ENCODE results near the gene FLRT3. TPM values are rescaled to one million over a fixed set of nuclear protein-coding genes. Genes with fewer than 3 reads are reported as not detected.

Gene FLRT3
- total RNA-seq, result 0.22 TPM
- long read RNA-seq, result 0 reads

- intact Hi-C loops (cut with DNase I), result no loop called here
- peak; percentile 91 for ATAC-seq
Observed at GRCh38 chr20:14337400-14338171, at the start of gene FLRT3. TSS of gene FLRT3 (minus strand) at chr20:14337612. CDS start at chr20:14327506, 10,106 bp downstream.

DNA sequence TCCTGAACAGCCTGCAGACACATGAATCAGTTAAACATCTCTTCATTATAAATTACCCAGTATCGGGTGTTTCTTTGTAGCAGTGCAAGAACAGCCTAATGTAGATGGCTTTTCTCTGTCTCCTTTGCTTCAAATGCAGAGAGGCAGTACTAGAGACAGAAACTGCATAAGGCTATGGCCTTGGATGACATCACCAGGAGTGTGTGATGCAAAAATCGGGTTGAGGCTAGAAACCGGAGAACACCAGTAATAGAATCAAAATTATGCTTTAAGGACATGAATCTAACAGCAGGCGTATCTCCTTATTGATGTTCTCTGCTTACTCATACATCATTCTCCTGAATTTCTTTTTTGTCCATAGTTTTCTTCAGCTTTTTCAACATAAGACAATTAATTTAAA lies 49.3 kb upstream of the FLRT3 start:
- ATAC-seq (no peak), DNase-seq (ENCODE audit: missing footprints) (no peak)
- intact Hi-C loops (cut with DNase I), result no loop called here

More at GRCh38 chr20:14337400-14338171, at the start of gene FLRT3:
- no peak for DNase-seq (ENCODE audit: missing footprints)

DNA sequence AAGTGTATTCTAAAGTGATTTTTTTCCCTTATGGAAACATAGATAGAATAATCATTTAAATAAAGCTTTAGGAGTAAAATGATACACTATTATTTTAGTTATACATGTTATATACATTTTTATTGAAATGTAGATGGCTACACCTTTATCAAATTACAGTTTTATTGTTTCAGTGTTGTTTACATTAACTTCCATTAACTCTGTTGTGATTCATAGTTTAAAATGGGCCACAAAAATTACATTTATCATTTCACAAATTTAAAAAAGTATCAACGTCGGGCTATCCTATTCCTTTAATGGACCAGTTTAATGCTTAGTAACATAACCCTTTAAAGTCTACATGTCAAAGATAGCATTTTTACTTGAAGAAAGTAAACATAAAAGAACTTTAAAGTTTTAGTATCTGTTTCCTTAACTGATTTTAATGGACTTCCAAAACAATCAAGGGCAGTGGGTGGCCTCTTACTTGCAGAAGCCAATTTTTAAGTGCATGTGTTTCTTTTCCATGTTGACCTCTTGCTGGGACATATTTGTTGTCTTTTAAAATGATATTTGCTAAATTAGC lies 47.8 kb upstream of the FLRT3 start:
- intact Hi-C loops (cut with DNase I), result no loop called here
- DNase-seq (ENCODE audit: missing footprints), result no peak
- ATAC-seq, result no peak

DNA sequence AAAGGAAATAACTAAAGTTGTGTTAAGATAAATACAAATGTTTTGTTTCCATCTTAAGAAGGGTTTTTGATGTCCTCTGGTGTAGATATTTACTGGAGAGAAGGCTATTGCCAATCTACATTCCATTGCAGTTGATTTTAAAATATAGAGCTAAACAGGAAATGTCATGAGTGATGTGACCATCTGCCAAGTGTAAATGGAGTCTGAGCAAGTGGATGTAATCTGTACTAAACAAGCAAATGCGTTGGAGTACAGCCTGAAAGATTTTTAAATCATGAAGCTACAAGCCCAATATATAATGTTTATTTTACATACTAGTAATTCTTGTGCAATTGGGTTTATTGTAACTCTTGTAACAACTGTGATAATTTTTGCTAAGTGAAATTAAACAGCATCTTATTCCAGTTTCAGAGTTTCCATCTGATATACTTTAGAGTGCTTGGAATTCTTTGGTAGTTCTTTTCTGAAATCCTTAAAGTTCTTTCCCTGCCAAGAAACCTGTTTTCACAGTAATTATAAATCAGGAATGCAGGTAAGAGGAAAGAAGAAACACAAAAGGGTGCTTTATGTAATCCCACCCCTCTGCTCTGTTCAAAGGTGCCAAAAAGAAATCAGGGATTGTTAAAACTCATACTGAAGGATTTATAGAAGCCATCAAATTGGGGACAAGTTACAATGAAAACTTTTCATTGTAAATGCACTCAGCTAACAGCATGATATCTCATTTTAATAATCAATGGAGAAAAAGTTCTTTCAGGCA lies 47.2 kb upstream of the FLRT3 start:
- no peak for DNase-seq (ENCODE audit: missing footprints)
- no peak for ATAC-seq

GRCh38 chr20:14383335-14383734 lies 45.9 kb upstream of the FLRT3 start:
- intact Hi-C loops (cut with DNase I), result no loop called here
- DNase-seq (ENCODE audit: missing footprints) (no peak), ATAC-seq (no peak)

More for the DNA sequence above, 47.2 kb upstream of the FLRT3 start:
- intact Hi-C loops (cut with DNase I), result no loop called here

DNA sequence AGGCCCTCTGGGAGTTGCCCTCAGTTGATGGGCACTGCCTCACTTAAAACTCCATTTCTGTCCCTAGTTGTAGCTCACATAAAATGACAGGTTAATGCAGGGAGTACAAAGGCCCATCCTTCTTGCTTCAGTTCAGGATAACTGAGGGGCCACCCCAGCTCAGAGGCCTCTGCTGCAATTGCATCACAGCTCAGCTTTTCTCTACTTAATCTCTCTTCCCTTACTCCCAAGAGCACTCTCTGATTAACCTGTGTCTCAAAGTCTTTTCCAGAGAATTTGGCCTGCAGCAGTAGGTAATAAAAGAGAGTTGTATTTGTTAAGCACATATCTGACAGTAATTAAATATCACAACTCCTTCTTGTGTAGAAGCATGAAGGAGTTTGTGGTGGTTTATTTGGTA lies 40.9 kb upstream of the FLRT3 start:
- intact Hi-C loops (cut with DNase I), result no loop called here
- no peak for ATAC-seq

GRCh38 chr20:14375416-14375985 lies 38.1 kb upstream of the FLRT3 start:
- DNase-seq (ENCODE audit: missing footprints) (no peak), ATAC-seq (no peak)
- intact Hi-C loops (cut with DNase I), result no loop called here

More for the DNA sequence above, 40.9 kb upstream of the FLRT3 start:
- DNase-seq (ENCODE audit: missing footprints), result no peak

DNA sequence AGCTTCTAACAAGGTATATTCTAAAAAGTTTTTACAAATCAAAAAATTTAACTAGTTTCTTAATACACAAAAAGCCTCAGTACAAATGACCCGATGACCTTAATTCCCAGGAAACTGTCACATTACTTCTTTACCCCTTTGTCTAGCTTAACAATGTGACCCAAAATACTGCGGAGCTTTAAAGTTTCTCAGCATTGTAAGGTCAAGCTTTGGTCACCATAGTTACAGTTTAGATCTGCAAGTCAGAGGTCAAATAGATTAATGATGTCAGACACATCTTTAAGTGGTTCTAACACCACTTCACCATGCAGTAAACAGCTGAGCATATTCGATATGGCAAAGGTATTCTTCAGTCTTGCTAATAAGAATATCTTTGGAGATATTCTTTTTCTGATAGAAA lies 36.8 kb upstream of the FLRT3 start:
- intact Hi-C loops (cut with DNase I), result no loop called here
- no peak for ATAC-seq
- no peak for DNase-seq (ENCODE audit: missing footprints)

DNA sequence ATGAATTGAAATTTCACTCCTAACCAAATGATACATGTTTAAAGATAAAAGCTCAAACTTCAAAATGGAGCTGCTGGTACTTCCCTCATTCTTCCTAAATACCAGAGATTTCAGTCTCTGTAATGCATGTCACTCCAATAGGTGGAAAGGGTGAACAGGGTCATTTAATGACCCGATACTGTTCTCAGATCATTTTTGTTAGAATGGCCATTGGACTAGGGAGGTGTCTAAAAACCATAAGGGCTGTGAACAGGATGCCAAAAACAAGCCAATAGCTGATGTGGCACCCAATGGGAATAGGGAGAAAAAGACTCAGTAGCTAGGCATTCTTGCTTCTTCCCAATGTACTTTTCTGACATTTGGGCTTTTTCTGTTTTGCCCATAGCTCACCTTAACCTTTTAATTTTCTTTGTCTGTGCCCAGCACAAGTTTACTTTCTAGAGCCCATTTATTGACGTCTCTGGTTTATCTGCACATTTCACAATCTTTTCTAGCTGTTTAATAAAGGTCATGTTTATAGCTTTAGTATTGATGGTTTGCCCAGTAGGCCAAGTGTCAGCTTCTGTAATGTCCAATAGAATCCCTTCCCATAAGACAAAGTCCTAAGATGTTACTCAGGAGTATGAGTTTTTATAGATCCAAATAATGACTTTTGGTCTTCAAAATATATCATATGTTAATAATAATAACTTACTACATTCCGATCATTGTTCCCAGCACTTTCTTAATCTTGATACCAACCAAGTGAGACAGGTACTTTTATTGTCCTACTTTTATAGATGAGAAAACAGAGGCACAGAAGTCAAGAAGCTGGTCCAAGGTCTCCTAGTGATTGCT lies 24.3 kb upstream of the FLRT3 start:
- DNase-seq (ENCODE audit: missing footprints), result no peak
- intact Hi-C loops (cut with DNase I), result no loop called here
- ATAC-seq, result no peak

GRCh38 chr20:14360416-14360815 lies 23.0 kb upstream of the FLRT3 start:
- intact Hi-C loops (cut with DNase I), result no loop called here
- ATAC-seq (no peak), DNase-seq (ENCODE audit: missing footprints) (no peak)

DNA sequence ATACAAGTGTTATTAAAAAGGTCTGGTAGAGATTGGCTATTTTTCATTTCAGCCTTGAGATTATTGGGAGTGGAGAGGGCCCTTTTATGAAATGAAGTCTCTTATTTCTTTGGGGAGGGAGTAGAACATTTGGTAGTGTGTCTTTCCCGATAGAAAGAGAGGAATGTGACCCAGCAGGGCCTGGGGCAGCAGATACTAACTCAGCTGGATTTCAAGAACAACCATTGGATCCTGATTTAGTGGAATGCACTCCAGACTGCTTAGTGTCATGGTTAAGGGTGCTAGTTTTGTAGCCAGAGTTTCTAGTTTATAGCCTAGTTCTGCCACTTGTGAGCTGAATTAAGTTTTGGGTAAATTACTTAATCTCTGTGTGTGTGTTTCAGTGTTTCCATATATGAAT lies 18.4 kb upstream of the FLRT3 start:
- no peak for DNase-seq (ENCODE audit: missing footprints)
- intact Hi-C loops (cut with DNase I), result no loop called here
- no peak for ATAC-seq

- ATAC-seq (no peak), DNase-seq (ENCODE audit: missing footprints) (no peak)
- intact Hi-C loops (cut with DNase I), result no loop called here
Observed at GRCh38 chr20:14344746-14345145, 7.3 kb upstream of the FLRT3 start.

- DNase-seq (ENCODE audit: missing footprints) (no peak), ATAC-seq (no peak)
- intact Hi-C loops (cut with DNase I), result no loop called here
Observed at GRCh38 chr20:14343491-14344065, 6.2 kb upstream of the FLRT3 start.

DNA sequence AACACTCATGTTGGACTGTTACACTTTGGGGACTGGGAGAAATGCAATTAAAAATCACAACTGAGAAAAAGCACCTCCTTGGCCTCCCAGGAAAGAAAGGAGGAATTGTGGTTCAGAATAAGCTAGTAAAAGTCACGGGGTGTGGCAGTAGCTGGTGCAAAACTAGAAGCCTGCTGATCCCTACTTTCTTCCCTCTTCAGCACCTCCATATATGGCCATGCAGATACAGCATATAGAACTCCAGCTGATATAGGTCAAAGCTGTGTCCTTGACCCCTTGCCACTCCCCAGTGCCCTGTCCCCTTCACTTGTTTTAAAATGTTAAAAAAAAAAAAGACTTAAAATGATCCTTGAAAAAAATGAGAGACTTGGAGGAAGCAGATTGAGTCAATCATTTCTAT lies 5.5 kb upstream of the FLRT3 start:
- ATAC-seq (no peak), DNase-seq (ENCODE audit: missing footprints) (no peak)
- intact Hi-C loops (cut with DNase I), result no loop called here

GRCh38 chr20:14341801-14342200 lies 4.4 kb upstream of the FLRT3 start:
- no peak for DNase-seq (ENCODE audit: missing footprints)
- intact Hi-C loops (cut with DNase I), result no loop called here
- peak; percentile 15 for ATAC-seq

DNA sequence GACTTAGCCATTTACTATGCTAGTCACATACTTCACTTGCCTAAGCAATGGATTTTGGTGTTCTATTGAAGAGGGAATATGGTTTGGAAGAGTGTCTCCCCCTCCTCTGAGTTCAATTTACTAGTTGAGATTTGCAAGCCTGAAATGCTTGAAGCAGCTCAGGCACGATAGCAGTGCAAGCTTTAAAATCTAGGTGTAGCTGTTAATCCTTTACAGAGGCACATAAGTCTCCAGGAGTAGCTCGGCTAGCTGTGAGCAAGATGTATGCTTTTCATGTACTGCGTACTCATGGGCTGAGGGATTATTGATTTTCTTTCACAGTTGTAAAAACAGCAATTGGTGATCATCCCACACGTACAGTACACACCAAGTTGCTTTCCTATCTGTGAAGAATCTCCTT lies 726 bp downstream of the FLRT3 start:
- intact Hi-C loops (cut with DNase I), result no loop called here
- no peak for DNase-seq (ENCODE audit: missing footprints)
- ATAC-seq, result no peak

GRCh38 chr20:14335052-14335451 lies 2.4 kb downstream of the FLRT3 start:
- intact Hi-C loops (cut with DNase I), result no loop called here
- no peak for ATAC-seq
- DNase-seq (ENCODE audit: missing footprints), result no peak

DNA sequence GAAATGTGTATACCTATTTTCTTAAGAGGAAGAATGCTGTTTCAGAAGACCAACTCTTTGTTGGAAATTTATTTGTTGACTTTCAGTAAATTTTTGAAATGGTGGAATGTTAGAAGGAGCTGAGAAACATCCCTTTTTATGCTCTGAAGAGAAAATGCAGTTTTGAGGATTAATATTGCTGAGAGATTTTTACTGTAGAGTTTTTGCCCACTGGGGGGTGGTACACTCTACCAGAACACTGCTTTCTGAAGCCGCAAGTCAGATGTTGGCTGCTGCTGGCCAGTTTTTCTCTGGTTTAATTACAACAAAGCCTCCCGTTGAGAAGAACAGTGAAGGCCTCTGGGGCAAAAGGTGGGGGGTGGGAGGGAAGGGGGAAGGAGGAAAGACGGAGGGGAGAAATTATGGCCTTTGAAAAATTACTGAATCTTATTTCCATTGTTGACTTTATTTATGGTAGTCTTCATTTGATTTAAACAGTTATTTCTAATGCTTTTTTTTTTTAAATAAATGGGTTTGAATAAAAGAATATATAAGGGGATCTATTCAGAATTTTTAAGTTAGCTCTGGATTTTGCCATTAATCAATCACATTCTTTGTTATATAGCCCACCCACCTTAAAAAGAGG lies 3.0 kb downstream of the FLRT3 start:
- DNase-seq (ENCODE audit: missing footprints) (no peak), ATAC-seq (no peak)
- intact Hi-C loops (cut with DNase I), result no loop called here
